HUES6 (cell line): ENCODE data around the gene STARD13.
A peak's percentile ranks its signal among the peaks of the same experiment; 100 is the strongest.

Experiments used
- H3K27ac ChIP-seq: 2 replicates; pipeline ENCODE4 v1.7.0; 2013; ENCODE audit warnings: low read depth, mild to moderate bottlenecking, low read length, inconsistent platforms
- H3K27me3 ChIP-seq: 2 replicates; pipeline ENCODE4 v1.6.1; 2013; ENCODE audit warnings: low read length; ENCODE audit not compliant: control insufficient read depth, insufficient read depth
- H3K36me3 ChIP-seq: 2 replicates; pipeline ENCODE4 v1.6.1; 2013; ENCODE audit warnings: low read length; ENCODE audit not compliant: control insufficient read depth, insufficient read depth
- H3K4me1 ChIP-seq: 2 replicates; pipeline ENCODE4 v1.6.1; 2013; ENCODE audit warnings: low read length; ENCODE audit not compliant: control insufficient read depth, insufficient read depth
- H3K4me3 ChIP-seq: 2 replicates; pipeline ENCODE4 v1.5.1; 2013; ENCODE audit warnings: low read depth, low read length
- H3K9ac ChIP-seq: one replicate; pipeline ENCODE4 v1.6.1; 2013; ENCODE audit warnings: mild to moderate bottlenecking, low read length
- H3K9me3 ChIP-seq: 2 replicates; pipeline ENCODE4 v1.6.1; 2013; ENCODE audit warnings: low read depth, low read length; ENCODE audit not compliant: control insufficient read depth, insufficient read depth

Gene STARD13

DNA sequence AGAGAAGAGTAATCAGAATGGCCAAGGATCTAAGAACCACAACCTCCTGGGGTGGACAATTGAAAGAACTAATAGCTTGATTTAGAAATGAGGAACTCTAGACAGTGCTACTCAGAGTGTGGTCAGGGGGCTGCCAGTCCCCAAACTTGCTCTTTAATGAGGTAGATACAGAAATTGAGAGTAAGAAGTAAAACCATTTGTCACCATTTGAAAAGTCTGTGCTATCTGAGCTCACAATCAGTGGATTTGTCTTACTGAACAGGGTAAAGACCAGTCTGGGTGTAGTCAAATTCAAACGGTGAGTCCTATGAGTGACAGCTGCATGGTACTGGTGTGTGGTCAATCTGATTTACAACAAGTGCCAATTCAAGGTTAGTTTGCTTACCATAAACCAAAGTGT, 150.5 kb downstream of the STARD13 start:
- Histone ChIP-seq H3K9me3 (peaks cover 6% of the 10 kb centered on the region; the same call in 1 of the 2 replicates), H3K27me3 (no peaks in the 10 kb centered on the region), H3K4me3 (no peak overlapping the region), H3K36me3 (no peaks in the 10 kb centered on the region), H3K4me1 (no peaks in the 10 kb centered on the region), H3K9ac (no peak overlapping the region), H3K27ac (no peak overlapping the region)

DNA sequence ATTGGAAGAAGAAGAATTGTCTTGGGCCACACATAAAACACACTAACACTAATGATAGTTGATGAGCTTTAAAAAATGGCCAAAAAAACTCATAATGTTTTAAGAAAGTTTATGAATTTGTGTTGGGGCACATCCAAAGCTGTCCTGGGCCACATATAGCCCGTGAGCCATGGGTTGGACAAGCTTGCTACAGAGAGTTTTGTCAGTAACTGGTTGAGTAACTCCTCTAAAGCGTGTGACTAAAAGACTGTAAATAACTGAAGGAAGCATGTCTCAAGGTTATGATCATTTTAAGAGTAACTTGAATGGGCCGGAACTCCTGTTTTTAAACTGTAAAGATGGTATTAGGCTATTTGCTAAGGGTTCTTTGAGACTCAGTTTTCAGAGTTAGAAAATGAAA, 151.3 kb downstream of the STARD13 start:
- Histone ChIP-seq H3K36me3 (no peaks in the 10 kb centered on the region), H3K9me3 (peaks cover 6% of the 10 kb centered on the region; the same call in 1 of the 2 replicates), H3K27ac (no peak overlapping the region), H3K4me1 (no peaks in the 10 kb centered on the region), H3K27me3 (no peaks in the 10 kb centered on the region), H3K9ac (no peak overlapping the region), H3K4me3 (no peak overlapping the region)

- Histone ChIP-seq H3K36me3 (no peaks in the 10 kb centered on the region), H3K9ac (no peak overlapping the region), H3K27me3 (no peaks in the 10 kb centered on the region), H3K4me3 (no peak overlapping the region), H3K9me3 (peaks cover 6% of the 10 kb centered on the region; the same call in 1 of the 2 replicates), H3K4me1 (no peaks in the 10 kb centered on the region), H3K27ac (no peak overlapping the region)
Measured at GRCh38 chr13:33132644-33133440, 152.7 kb downstream of the STARD13 start.

GRCh38 chr13:33129886-33130285, 155.7 kb downstream of the STARD13 start:
- peaks cover 20% of the 10 kb centered on the region for H3K4me1 ChIP-seq
- H3K9me3 ChIP-seq, result no peaks in the 10 kb centered on the region
- H3K27me3 ChIP-seq, result no peaks in the 10 kb centered on the region
- no peak overlapping the region for H3K27ac ChIP-seq
- no peaks in the 10 kb centered on the region for H3K36me3 ChIP-seq
- no peak overlapping the region for H3K9ac ChIP-seq
- H3K4me3 ChIP-seq, result no peak overlapping the region

DNA sequence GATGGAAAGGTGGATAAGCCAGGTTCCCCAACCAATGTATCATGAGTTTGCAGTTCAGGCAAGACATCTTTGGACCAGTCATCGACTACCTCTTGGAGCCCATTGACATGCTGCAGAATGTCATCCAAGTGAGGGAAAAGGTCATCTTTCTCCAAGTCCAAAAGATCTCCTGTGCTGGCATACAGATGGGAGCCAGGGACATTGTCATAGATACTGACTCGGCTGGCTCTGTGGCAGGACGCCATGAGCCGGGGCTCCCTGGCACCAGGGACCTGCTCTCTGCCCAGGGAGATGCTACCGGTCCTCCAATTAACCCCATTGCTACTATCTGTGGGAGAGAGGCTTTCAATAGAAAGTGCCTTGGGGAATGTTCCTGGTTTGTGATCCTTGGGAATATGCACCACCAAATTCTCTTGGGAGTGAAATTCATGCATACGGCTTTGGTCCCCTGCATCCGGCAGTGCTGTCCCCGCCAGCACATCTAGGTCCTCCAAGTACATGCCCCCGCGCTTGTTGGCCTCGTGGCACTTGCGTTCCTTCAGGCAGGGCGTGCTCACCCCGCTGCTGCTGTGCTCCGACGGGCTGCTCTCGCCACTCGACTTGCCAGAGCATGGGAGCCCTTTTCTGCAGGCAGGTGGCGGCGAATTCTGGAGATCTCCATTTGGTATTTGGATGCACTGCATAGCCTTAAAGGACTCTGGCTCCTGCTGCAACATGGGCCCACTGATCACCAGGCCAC, 156.3 kb downstream of the STARD13 start:
- peaks cover 27% of the 10 kb centered on the region for H3K4me1 ChIP-seq
- no peak overlapping the region for H3K4me3 ChIP-seq
- H3K9ac ChIP-seq, result no peak overlapping the region
- no peaks in the 10 kb centered on the region for H3K9me3 ChIP-seq
- no peak overlapping the region for H3K27ac ChIP-seq
- H3K36me3 ChIP-seq, result no peaks in the 10 kb centered on the region
- no peaks in the 10 kb centered on the region for H3K27me3 ChIP-seq

DNA sequence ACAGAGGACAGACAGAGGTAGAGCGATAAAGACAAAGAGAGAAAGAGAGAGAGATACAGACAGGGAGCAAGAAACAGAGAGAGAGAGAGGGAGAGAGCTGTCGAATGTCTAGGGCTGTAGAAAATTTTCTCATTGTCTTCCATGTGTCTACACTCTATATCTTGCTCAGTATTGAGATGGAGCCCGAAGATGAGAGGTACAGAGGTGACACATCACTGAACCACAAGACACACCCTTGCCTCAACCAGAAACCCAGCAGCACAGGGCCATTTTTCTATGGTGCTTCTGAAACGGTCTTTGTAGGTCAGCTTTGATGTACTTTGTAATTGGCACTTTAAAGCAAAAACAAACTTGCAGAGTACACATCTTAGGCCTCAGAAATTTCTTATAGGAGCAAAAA, 157.4 kb downstream of the STARD13 start:
- no peaks in the 10 kb centered on the region for H3K9me3 ChIP-seq
- H3K36me3 ChIP-seq, result no peaks in the 10 kb centered on the region
- H3K27me3 ChIP-seq, result no peaks in the 10 kb centered on the region
- H3K9ac ChIP-seq, result no peak overlapping the region
- H3K4me3 ChIP-seq, result no peak overlapping the region
- peaks cover 38% of the 10 kb centered on the region for H3K4me1 ChIP-seq
- H3K27ac ChIP-seq, result no peak overlapping the region

DNA sequence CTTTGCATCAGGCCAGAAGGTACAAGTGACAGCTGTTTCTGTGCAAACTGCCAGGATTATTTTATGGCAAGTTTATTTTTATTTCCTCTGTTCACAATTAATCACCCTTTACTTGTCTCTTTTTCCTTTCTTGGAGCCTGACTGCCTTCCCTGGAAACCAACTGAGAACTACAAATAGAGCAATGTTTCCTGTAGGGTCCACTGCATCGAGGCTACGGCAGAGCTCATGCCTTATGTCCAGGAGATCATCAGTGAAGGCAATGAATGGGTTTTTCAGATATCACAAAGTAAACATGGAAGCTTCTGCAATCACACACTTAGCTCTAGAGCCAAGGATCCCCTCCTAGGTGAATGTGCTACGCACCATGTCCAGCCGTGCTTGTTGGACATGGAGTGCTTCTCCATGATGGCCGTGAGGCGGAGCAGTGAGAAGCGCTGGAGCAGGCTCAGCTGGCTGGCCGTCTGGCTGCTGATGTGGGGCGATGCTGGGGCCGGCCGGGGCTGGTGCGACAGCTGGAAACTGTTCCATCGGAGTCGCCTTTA, 158.5 kb downstream of the STARD13 start:
- Histone ChIP-seq H3K27me3 (no peaks in the 10 kb centered on the region), H3K27ac (no peak overlapping the region), H3K9me3 (no peaks in the 10 kb centered on the region), H3K4me3 (no peak overlapping the region), H3K4me1 (peaks cover 40% of the 10 kb centered on the region), H3K36me3 (no peaks in the 10 kb centered on the region), H3K9ac (no peak overlapping the region)

DNA sequence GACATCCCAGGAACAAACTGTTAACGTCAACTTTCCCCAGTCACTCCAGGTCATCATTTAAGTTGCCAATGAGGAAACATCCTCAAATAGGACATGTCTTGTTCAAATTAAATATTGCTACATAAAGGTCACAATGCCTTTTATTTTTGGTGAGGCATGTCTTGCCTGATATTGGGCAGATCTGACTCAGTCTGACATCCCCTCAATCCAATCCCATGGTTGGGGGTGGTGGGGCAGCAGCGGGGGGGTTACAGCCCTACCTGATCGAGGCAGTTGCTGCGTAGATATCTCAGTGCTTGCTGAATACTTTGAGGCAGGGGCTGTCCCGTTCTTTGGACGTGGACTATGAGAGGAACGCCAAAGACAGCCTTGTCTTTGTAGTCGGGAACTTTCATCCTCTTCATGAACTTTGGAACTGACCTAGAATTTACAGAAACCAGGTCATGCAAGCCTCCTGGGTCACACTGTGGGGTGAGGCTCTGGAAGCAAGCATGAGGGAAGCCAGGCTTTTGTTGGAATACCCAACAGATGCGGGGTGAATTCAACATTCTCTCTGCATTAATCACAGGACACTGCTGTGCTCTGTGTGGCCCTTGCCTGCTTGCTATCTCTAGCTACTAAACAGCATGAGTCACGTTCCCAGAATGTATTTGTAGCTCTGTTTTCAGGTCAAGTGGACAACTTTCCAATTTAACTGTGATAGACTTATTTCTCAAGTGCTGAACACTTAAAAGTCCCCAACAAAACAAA, 159.6 kb downstream of the STARD13 start:
- peak overlapping the region; percentile 19; the same call in 1 of the 2 replicates for H3K27ac ChIP-seq
- H3K27me3 ChIP-seq, result no peaks in the 10 kb centered on the region
- no peaks in the 10 kb centered on the region for H3K9me3 ChIP-seq
- H3K4me1 ChIP-seq, result peaks cover 40% of the 10 kb centered on the region
- no peak overlapping the region; the same call in 1 of the 2 replicates for H3K4me3 ChIP-seq
- H3K36me3 ChIP-seq, result no peaks in the 10 kb centered on the region
- H3K9ac ChIP-seq, result peak overlapping the region; percentile 49

- Histone ChIP-seq H3K4me1 (peaks cover 40% of the 10 kb centered on the region), H3K4me3 (no peak overlapping the region), H3K27ac (no peak overlapping the region), H3K27me3 (no peaks in the 10 kb centered on the region), H3K36me3 (no peaks in the 10 kb centered on the region), H3K9me3 (no peaks in the 10 kb centered on the region), H3K9ac (no peak overlapping the region)
Measured at GRCh38 chr13:33123066-33123859, 162.3 kb downstream of the STARD13 start.

- peaks cover 21% of the 10 kb centered on the region for H3K4me1 ChIP-seq
- no peaks in the 10 kb centered on the region for H3K9me3 ChIP-seq
- no peaks in the 10 kb centered on the region for H3K36me3 ChIP-seq
- no peaks in the 10 kb centered on the region for H3K27me3 ChIP-seq
- H3K27ac ChIP-seq, result no peak overlapping the region
- H3K9ac ChIP-seq, result no peak overlapping the region
- no peak overlapping the region for H3K4me3 ChIP-seq
Measured at GRCh38 chr13:33119856-33120543, 165.6 kb downstream of the STARD13 start.
